ENCODE measurements around the gene SEZ6L. TPM values are rescaled to one million over a fixed set of nuclear protein-coding genes. Genes with fewer than 3 reads are reported as not detected.
A peak's percentile ranks its signal among the peaks of the same experiment; 100 is the strongest.

Gene SEZ6L
- total RNA-seq, 1 donor from 2014 or later: 0.03 TPM

- DNase-seq (ENCODE audit: low spot score): no peak
- ATAC-seq: no peak
These were observed 158.0 kb downstream of the SEZ6L start for GRCh38 chr22:26327306-26327705.

- ATAC-seq (no peak), DNase-seq (ENCODE audit: low spot score) (no peak)
These were observed 159.0 kb downstream of the SEZ6L start for GRCh38 chr22:26328221-26328620.

- ATAC-seq: peak; percentile 84
- DNase-seq (ENCODE audit: low spot score): no peak
These were observed 161.8 kb downstream of the SEZ6L start for GRCh38 chr22:26330971-26331625.

DNA sequence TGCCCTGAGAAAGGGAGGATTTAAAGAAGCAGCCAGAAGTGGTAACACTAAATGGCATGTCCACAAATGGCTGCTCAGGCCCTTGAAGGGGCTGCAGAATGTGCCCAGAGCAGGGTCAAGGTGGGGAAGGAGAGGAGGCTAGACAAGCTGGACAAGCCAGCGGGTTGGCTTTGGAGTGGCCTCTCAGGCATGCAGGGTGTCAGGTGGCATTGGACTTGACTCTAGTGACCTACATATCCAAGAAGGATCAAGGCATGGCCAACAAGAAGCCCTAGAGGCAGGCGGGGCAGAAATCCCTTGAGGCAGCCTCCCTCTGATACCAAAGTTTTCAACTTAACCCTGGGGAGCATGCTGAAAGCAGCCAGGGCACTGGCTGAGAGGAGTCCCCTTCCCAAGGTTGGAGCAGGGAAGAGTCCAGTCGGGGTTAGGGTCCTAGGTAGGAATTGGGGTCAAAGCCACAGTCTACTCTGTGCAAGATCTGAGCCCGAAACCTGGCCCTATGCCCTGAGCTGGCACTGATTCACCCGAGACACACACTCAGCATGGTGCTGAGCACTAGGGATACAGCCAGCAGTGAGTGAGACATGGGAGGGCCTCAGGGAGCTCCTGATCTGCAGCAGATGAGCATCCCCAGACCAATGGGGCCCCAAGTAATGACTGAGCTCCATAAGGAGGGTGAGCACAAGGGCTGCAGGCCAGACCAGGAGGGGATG lies 164.0 kb downstream of the SEZ6L start:
- ATAC-seq: no peak

DNA sequence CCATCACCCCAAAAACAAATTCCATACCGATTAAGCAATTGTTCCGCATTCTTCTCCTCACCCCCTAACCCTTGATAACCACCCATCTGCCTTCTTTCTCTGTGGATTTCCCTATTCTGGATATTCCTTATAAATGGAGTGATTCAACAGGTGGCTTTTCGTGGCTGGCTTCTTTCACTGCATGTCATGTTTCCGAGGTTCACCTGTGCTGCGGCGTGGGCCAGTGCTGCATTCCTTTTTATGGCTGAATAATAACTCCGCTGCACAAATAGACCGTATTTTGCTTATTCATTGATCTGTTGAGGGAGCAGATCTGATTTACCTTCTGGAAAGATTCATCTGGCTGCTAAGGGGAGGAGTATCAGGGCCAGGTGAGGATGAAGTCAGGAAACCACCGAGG lies 165.0 kb downstream of the SEZ6L start:
- ATAC-seq (no peak), DNase-seq (ENCODE audit: low spot score) (no peak)

More for the DNA sequence above, 164.0 kb downstream of the SEZ6L start:
- DNase-seq (ENCODE audit: low spot score): no peak

DNA sequence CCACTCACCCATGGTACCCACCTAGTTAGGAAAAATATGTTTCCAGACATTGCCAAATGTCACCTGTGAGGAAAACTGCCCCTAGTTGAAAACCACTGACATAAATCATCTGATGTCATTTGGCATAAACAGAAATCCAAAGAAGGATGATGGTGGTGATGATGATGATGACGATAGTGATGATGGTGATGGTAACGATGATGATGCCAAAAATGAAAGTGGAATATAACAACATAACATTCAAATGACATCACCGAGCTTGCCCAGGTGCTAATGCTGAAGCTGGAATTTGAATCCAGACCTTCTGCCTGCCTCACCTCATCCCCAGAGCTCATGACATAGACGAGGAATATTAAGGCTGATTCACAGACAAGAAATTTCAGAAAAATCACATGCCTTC lies 167.5 kb downstream of the SEZ6L start:
- no peak for ATAC-seq
- DNase-seq (ENCODE audit: low spot score): no peak

DNA sequence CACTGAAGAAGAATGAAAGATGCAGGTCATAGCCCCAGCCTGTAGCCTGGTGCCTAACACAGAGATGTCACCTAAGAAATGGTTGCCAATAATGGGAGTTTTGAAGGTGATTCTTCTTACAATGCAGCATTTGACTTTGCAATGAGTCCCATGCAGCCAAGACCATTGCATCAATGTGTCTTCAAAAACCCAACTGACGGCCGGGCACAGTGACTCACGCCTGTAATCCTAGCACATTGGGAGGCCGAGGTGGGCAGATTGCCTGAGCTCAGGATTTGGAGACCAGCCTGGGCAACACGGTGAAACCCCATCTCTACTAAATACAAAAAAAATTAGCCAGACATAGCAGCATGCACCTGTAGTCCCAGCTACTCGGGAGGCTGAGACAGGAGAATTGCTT lies 170.5 kb downstream of the SEZ6L start:
- DNase-seq (ENCODE audit: low spot score) (no peak), ATAC-seq (no peak)

- DNase-seq (ENCODE audit: low spot score) (no peak), ATAC-seq (no peak)
These were observed 173.6 kb downstream of the SEZ6L start for GRCh38 chr22:26342745-26343410.

DNA sequence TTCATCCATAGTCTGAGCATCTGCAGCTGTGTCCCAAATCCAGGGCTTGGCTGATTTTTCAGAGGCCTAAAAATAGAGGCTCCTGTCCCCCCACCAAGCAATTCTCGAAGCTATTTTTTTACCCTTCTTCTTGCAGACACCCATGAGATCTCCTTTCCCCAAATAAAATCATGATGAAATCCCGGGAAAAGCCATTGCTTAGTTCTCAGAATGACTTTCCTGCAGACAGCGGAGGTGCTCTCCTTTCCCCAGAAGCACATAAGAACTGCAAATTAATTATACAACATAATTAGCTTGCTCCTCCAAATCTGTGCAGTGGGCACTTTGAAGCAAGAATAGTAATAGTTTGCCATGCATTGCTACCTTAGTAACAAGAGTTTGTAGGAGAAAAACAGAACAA lies 176.2 kb downstream of the SEZ6L start:
- no peak for DNase-seq (ENCODE audit: low spot score)
- no peak for ATAC-seq

- ATAC-seq: no peak
- no peak for DNase-seq (ENCODE audit: low spot score)
These were observed 179.7 kb downstream of the SEZ6L start for GRCh38 chr22:26348810-26349526.

GRCh38 chr22:26354707-26355106 lies 185.4 kb downstream of the SEZ6L start:
- ATAC-seq (no peak), DNase-seq (ENCODE audit: low spot score) (no peak)

DNA sequence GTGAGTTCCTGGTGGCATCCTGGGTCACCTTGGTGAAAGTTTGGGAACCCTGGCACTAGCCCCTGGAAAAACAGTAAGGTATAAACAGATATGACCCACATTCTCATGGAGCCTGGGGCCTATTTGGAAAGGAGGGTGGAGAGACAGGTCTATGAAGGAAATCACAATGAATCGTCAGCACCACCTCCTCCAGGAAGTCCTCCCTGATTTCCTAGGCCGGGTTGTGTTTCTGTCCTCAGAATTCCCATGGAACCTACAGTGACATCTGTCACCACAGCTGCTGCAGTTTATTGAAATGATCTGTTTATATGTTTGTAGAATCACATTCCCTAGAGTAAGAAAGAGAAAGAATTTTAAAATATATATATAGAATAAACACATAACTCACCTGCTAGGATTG lies 188.0 kb downstream of the SEZ6L start:
- DNase-seq (ENCODE audit: low spot score) (no peak), ATAC-seq (no peak)

DNA sequence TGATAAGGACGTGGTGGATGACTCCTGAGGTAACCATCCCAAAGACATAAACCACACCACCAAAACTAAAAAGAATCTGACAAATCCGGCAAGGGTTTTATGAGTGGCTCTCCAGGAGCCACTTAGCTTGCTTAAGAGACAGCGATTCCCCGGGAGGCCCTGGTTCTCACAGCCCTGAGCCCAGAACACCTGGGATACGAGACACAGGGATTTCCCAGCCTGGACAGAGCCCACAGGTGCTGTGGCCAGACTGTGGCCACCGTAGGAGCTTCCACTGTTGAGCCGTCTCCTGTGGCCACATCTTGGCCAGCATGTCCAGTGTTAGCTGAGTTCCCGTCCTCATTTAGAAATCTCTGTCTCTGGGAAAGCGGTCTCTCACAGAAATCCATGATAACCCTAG lies 188.6 kb downstream of the SEZ6L start:
- no peak for ATAC-seq
- no peak for DNase-seq (ENCODE audit: low spot score)

GRCh38 chr22:26359156-26359555 lies 189.9 kb downstream of the SEZ6L start:
- DNase-seq (ENCODE audit: low spot score) (no peak), ATAC-seq (no peak)

GRCh38 chr22:26360169-26360885 lies 191.1 kb downstream of the SEZ6L start:
- DNase-seq (ENCODE audit: low spot score): peak; percentile 56

GRCh38 chr22:26362471-26362870 lies 193.2 kb downstream of the SEZ6L start:
- ATAC-seq (no peak), DNase-seq (ENCODE audit: low spot score) (no peak)

More at GRCh38 chr22:26360169-26360885, 191.1 kb downstream of the SEZ6L start:
- ATAC-seq: peak; percentile 82

DNA sequence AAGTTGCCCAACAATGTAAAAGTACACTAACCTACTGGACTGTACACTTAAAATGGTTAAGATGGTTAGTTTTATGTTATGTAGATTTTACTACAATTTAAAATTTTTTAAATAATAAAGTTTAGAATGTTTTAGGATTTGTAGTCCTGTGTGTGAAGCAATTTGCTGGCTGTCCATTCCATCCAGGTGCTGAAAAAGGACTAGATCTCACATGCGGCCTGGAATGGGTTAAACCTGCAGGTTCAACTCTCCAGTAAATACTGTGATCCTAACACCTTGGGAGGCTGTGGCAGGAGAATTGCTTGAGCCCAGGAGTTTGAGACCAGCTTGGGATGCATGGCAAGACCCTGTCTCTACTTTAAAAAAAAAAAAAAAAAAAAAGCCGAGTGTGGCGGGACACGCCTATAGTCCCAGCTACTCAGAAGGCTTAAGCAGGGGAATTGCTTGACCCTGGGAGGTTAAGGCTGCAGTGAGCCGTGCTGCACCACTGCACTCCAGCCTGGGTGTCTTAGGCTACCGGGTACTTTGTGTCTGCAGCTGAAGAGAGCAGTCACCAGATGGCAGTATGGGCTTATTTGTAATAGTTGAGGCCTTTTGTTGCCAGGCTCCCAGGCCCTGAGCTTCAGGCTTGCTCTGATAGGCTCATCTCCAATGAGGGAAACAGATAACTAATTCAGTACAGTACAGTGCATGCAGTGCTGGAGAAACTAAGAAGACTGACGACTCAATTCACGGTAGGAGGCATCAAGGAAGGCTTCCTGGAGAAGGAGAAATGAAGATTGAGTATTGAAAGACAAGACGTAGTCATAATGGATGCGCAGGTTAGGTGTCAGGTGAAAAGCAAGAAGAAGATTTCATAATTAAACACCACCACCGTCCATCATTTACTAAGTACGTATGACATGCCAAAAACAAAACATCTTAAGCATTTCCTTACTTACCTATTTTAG lies 195.1 kb downstream of the SEZ6L start:
- DNase-seq (ENCODE audit: low spot score): peak; percentile 58
- peak; percentile 96 for ATAC-seq

- ATAC-seq: peak; percentile 56
- DNase-seq (ENCODE audit: low spot score): no peak
These were observed 198.4 kb downstream of the SEZ6L start for GRCh38 chr22:26367402-26368245.

DNA sequence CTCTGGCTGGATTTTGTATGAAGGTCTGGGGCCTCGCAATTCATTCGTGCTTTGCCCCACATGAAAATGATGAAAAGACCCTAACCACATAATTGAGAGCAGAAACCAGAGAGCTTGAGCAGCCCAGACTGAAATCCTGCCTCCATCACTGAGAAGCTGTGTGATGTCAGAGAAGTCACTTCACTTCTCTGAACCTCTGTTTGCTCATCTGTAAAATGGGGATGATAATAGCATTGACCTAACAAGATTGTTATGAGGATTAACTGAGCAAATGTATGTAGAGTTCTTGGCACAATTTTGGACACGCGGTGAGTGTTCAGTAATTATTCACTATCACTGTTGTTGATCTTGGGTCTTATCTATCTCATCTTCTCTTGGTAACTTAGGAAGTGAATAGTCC lies 203.6 kb downstream of the SEZ6L start:
- DNase-seq (ENCODE audit: low spot score) (no peak), ATAC-seq (no peak)
